ENCODE measurements around the gene SAFB.

The SAFB gene

GRCh38 chr19:5683177-5683886 is 60.4 kb downstream of the SAFB start:
- H3K4me2 ChIP-seq (ENCODE audit: low read length), result no peak overlapping the region
- no peak for TF ChIP-seq CTCF (IDR thresholded peaks at IDR 0.05)
- H3K27ac ChIP-seq, result no peak overlapping the region
- H3K9me3 ChIP-seq (ENCODE audit: control insufficient read depth, low read length), result no peaks in the 10 kb centered on the region
- no peak overlapping the region for H3K9ac ChIP-seq
- no peak overlapping the region for H2AFZ ChIP-seq
- no peaks in the 10 kb centered on the region for H3K36me3 ChIP-seq (ENCODE audit: control insufficient read depth, insufficient read depth, low read length)
- no peaks in the 10 kb centered on the region for H3K79me2 ChIP-seq
- no peak overlapping the region for H3K4me3 ChIP-seq (ENCODE audit: low read depth, low read length)
- H3K4me1 ChIP-seq, result no peaks in the 10 kb centered on the region
- no peaks in the 10 kb centered on the region for H3K27me3 ChIP-seq (ENCODE audit: control insufficient read depth, insufficient read depth, low read length)

GRCh38 chr19:5684694-5685430 is 62.0 kb downstream of the SAFB start:
- TF ChIP-seq CTCF (IDR thresholded peaks at IDR 0.05), result no peak
- Histone ChIP-seq H3K79me2 (no peaks in the 10 kb centered on the region), H3K27me3 (ENCODE audit: control insufficient read depth, insufficient read depth, low read length) (no peaks in the 10 kb centered on the region)

GRCh38 chr19:5686326-5686646 is 63.4 kb downstream of the SAFB start:
- Histone ChIP-seq H3K4me3 (ENCODE audit: low read depth, low read length) (no peak overlapping the region), H3K9me3 (ENCODE audit: control insufficient read depth, low read length) (no peaks in the 10 kb centered on the region), H3K4me2 (ENCODE audit: low read length) (peak overlapping the region; percentile 85), H3K4me1 (no peaks in the 10 kb centered on the region), H3K27me3 (ENCODE audit: control insufficient read depth, insufficient read depth, low read length) (no peaks in the 10 kb centered on the region), H3K9ac (no peak overlapping the region), H2AFZ (peak overlapping the region; percentile 29), H3K27ac (no peak overlapping the region), H3K36me3 (ENCODE audit: control insufficient read depth, insufficient read depth, low read length) (no peaks in the 10 kb centered on the region), H3K79me2 (peaks cover 8% of the 10 kb centered on the region)
- TF ChIP-seq CTCF (IDR thresholded peaks at IDR 0.05), result no peak

More at GRCh38 chr19:5684694-5685430, 62.0 kb downstream of the SAFB start:
- H2AFZ ChIP-seq, result no peak overlapping the region
- H3K4me1 ChIP-seq, result no peaks in the 10 kb centered on the region
- H3K36me3 ChIP-seq (ENCODE audit: control insufficient read depth, insufficient read depth, low read length), result no peaks in the 10 kb centered on the region
- no peaks in the 10 kb centered on the region for H3K9me3 ChIP-seq (ENCODE audit: control insufficient read depth, low read length)
- H3K27ac ChIP-seq, result no peak overlapping the region
- H3K4me2 ChIP-seq (ENCODE audit: low read length), result no peak overlapping the region
- H3K4me3 ChIP-seq (ENCODE audit: low read depth, low read length), result no peak overlapping the region
- no peak overlapping the region for H3K9ac ChIP-seq

GRCh38 chr19:5686647-5687359 is 63.9 kb downstream of the SAFB start:
- TF ChIP-seq CTCF (IDR thresholded peaks at IDR 0.05), result peak; percentile 66
- no peaks in the 10 kb centered on the region for H3K27me3 ChIP-seq (ENCODE audit: control insufficient read depth, insufficient read depth, low read length)
- no peaks in the 10 kb centered on the region for H3K36me3 ChIP-seq (ENCODE audit: control insufficient read depth, insufficient read depth, low read length)
- peak overlapping the region; percentile 85 for H3K4me2 ChIP-seq (ENCODE audit: low read length)
- H3K27ac ChIP-seq, result no peak overlapping the region
- H3K9me3 ChIP-seq (ENCODE audit: control insufficient read depth, low read length), result no peaks in the 10 kb centered on the region
- peak overlapping the region; percentile 64 for H3K4me3 ChIP-seq (ENCODE audit: low read depth, low read length)
- H3K9ac ChIP-seq, result no peak overlapping the region
- no peaks in the 10 kb centered on the region for H3K4me1 ChIP-seq
- peak overlapping the region; percentile 29 for H2AFZ ChIP-seq
- H3K79me2 ChIP-seq, result peaks cover 10% of the 10 kb centered on the region
